ENCODE measurements around the gene ZFP90. TPM values are rescaled to one million over a fixed set of nuclear protein-coding genes. Genes with fewer than 3 reads are reported as not detected.

The ZFP90 gene
- polyA plus RNA-seq, 2 of the 4 experiments (the other 2 are of a cell fraction), result 13.8 to 21.6 TPM

- TF ChIP-seq HOXB5 (CRISPR knock-in tag; IDR thresholded peaks at IDR 0.05) (no peak), MAX (IDR thresholded peaks at IDR 0.05) (no peak), BCL3 (IDR thresholded peaks at IDR 0.05) (no peak), ZSCAN20 (CRISPR knock-in tag; IDR thresholded peaks at IDR 0.05) (no peak), MAZ (IDR thresholded peaks at IDR 0.05; ENCODE audit: borderline replicate concordance, low read depth, low read length) (no peak), HOXA7 (CRISPR knock-in tag; IDR thresholded peaks at IDR 0.05) (no peak)
Measured at GRCh38 chr16:68490358-68490757, 48.7 kb upstream of the ZFP90 start (continued).

GRCh38 chr16:68490829-68491575 is 48.1 kb upstream of the ZFP90 start:
- peaks cover 11% of the 10 kb centered on the region; the same call in 1 of the 3 replicates for H3K4me1 ChIP-seq
- peak overlapping the region in 1 of 2 experiments; percentile 6; a peak in 1 of 6 replicates for H3K27ac ChIP-seq
- WGBS (ENCODE audit: missing lambda C conversion rate), result 41% methylated on average over 12 of the region's 13 CpGs
- no peak overlapping the region for H3K4me3 ChIP-seq
- CTCF ChIA-PET, result interaction anchor here (1.0 to 2.0 kb wide), 3 partner anchors 30 to 94 kb away, joined by 4 to 10 read pairs (median 4); no protein-coding TSS in a partner anchor
- DNase-seq (ENCODE audit: low read depth in 1 of 2, low spot score in 1 of 2), result peak; percentile 27 to 62
- H3K9me3 ChIP-seq, result peaks cover 10% of the 10 kb centered on the region; the same call in 2 of the 3 replicates
- peak; percentile 77 to 83 for ATAC-seq
- 0 out of 2 replicates have a peak, but pooled peaks have one; percentile 16 for TF ChIP-seq FOSL2 (IDR thresholded peaks at IDR 0.05)
- 0 out of 2 replicates have a peak, but pooled peaks have one; percentile 19 for TF ChIP-seq FOSL2 (CRISPR knock-in tag; IDR thresholded peaks at IDR 0.05)
- no peak for TF ChIP-seq JUN (IDR thresholded peaks at IDR 0.05)
- no peak for TF ChIP-seq POLR2AphosphoS2 (conservative IDR thresholded peaks at IDR 0.05; ENCODE audit: low read length)
- TF ChIP-seq USF2 (IDR thresholded peaks at IDR 0.05), result peak; percentile 82
- no peak for FAIRE-seq
- POLR2A ChIA-PET, result no interaction called here
- H3K4me2 ChIP-seq, result peak overlapping the region; percentile 15; the same call in 1 of the 3 replicates

- DNase-seq (ENCODE audit: low read depth in 1 of 2, low spot score in 1 of 2) (no peak), FAIRE-seq (no peak), ATAC-seq (no peak)
- TF ChIP-seq HOXB5 (CRISPR knock-in tag; IDR thresholded peaks at IDR 0.05) (no peak), ZSCAN20 (CRISPR knock-in tag; IDR thresholded peaks at IDR 0.05) (no peak), E2F6 (IDR thresholded peaks at IDR 0.05; ENCODE audit: borderline replicate concordance, low read depth) (no peak), JUN (IDR thresholded peaks at IDR 0.05) (no peak), HMGXB4 (CRISPR knock-in tag; IDR thresholded peaks at IDR 0.05; ENCODE audit: borderline replicate concordance) (no peak), POLR2AphosphoS2 (conservative IDR thresholded peaks at IDR 0.05; ENCODE audit: low read length) (no peak), FOXS1 (CRISPR knock-in tag; IDR thresholded peaks at IDR 0.05) (no peak), RAD21 (conservative IDR thresholded peaks at IDR 0.05 in 1 of 2, IDR thresholded peaks at IDR 0.05 in 1 of 2) (no peak), POLR2A (IDR thresholded peaks at IDR 0.05; ENCODE audit: low read length) (no peak), MYC (IDR thresholded peaks at IDR 0.05; ENCODE audit: borderline replicate concordance, low read length) (no peak), RARB (CRISPR knock-in tag; IDR thresholded peaks at IDR 0.05) (no peak)
- POLR2A ChIA-PET, result no interaction called here
- H3K4me3 ChIP-seq, result no peak overlapping the region
- peak overlapping the region in 1 of 2 experiments; percentile 6; a peak in 1 of 6 replicates for H3K27ac ChIP-seq
- peaks cover 11% of the 10 kb centered on the region; the same call in 1 of the 3 replicates for H3K4me1 ChIP-seq
- peaks cover 10% of the 10 kb centered on the region; the same call in 2 of the 3 replicates for H3K9me3 ChIP-seq
- WGBS (ENCODE audit: missing lambda C conversion rate), result 78% methylated on average over 14 of the region's 14 CpGs
- CTCF ChIA-PET, result interaction anchor here (1.0 to 2.0 kb wide), 2 partner anchors 30 to 55 kb away, joined by 4 to 10 read pairs; no protein-coding TSS in a partner anchor
- no peak overlapping the region; the same call in 2 of the 3 replicates for H3K4me2 ChIP-seq
Measured at GRCh38 chr16:68491576-68491950, 47.5 kb upstream of the ZFP90 start.
